ENCODE data around the gene IGF2BP2.

DNA sequence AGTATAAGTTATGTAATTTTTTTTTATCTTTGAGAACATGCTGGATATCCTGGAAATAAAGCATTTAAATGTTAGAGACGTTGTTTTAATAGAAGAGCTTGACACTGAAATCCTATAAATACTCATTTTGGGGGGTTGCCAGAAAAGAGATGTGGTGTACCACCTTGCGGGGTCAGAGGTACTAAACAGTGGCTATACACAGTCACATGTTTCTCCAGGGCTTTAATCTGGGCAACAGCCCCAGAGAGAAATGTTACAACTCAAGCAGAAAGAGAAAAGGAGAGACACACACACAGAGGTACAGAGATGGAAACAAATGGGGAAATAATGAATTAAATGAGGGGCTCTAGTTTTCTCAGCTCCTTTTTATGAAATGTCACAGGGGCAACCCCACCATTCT lies 124.9 kb downstream of the IGF2BP2 start:
- TF ChIP-seq ZNF558 (CRISPR knock-in tag; IDR thresholded peaks at IDR 0.05; ENCODE audit: borderline replicate concordance) (no peak), GATAD2A (CRISPR knock-in tag; IDR thresholded peaks at IDR 0.05) (no peak), ARNT (IDR thresholded peaks at IDR 0.05) (no peak)
